HG03442 (cell line): Measurements from ENCODE around the gene RANBP1.

Experiments
- ATAC-seq: cut with Tn5 transposase; IDR thresholded peaks from one replicate; pipeline ENCODE4 v1.9.1; 2021; ENCODE audit warnings: mild to moderate bottlenecking, moderate library complexity; ENCODE audit not compliant: unreplicated experiment

Gene RANBP1

DNA sequence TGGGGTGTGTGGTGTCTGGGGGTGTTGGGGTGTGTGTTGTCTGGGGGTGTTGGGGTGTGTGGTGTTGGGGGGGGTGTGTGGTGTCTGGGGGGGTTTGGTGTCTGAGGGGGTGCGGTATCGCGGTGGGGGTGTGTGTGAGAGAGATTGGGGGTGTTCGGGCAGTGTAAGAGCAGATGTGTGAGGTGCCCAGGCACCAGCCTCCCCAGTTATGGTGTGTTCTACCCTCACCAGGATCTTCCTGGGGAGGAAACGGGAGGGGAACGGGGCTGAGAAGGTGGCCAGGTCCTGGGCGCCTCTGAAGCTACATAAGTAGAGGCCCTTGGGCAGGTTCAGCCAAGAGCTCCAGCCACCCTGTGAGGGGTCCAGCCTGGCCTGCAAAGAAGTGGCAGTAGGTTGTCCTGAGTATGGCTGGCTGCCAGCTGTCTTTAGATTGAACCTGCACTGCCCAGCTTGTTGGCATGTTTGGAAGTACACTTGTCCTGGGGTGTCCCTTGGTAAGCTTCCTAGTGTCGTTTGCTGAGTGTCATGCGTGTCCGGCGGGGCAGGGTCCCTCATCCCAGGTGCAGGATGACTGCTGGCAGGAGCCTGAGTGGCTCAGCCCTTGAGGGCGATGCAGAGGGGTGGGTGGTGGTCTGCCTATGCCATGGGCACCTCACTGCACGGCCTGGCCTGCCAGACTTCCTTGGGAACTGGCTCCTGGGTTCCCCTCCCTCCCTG is 7.6 kb downstream of the RANBP1 start:
- ATAC-seq: no peak

DNA sequence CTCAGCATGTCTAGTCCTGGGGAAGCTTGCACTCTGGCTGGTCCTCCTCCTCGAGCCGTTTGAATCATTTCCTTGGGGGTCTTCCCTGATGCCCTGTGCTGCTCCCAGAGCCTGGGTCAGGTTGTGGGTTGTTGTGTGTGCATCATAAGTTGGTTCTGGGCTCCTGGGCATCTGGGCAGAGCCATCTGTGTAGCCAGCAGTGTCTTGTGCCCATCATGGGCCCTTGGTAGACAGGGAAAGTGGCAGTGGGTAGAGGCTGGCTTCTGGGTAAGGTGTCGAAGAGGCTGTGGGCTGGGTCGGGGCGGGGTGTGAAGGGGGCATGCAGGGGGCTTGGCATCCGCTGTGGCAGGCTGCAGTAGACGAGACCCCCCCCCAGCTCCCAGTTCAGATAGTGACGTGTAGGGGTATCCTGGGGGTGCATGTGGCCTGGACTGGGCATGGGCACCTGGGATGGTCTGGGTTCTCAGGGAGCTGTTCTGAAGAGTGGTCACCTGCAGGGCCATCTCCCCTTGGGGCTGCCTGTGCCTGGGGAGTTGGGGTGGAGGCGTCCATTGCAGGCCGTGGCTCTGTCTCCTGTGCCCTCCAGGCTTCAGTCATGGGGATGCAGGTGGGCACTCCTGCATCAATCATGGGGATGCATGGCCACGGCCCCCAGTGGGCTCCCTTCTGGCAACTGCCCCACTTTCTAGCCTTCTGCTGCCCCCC is 8.3 kb downstream of the RANBP1 start:
- ATAC-seq: no peak

GRCh38 chr22:20125201-20126174 is 9.6 kb downstream of the RANBP1 start:
- no peak for ATAC-seq

GRCh38 chr22:20126284-20127029 is 10.6 kb downstream of the RANBP1 start:
- ATAC-seq: no peak

DNA sequence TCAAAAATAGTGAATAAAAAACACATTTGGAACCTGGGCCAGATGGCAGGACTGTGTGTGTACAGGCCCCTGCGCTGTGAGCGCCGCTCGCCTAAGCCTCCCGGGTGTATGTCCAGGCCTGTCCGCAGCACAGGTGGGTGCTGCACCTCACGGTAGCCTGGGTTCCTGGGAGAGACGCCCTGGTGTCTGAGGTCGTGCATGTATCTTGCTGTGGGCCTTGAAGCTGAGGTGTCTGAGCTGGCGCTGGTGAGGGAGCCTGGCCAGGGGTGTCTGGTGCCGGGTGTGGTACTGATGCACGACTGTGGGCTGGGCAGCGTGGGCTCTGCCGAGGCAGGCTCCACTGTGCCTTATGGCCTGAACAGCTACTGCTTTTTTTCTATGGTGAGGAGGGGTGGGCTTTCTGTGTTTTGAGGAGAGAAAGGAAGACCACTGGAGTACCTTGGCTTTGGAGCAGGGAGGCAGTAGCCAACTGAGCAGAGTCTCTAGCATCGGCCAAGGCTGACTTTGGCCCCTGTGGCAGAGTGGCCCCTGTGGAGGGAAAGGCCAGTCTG is 11.5 kb downstream of the RANBP1 start:
- ATAC-seq: no peak

GRCh38 chr22:20127869-20128618 is 12.1 kb downstream of the RANBP1 start:
- ATAC-seq: no peak

- ATAC-seq: no peak
Observed at GRCh38 chr22:20128619-20128901, 12.7 kb downstream of the RANBP1 start.

GRCh38 chr22:20128902-20129746 is 13.2 kb downstream of the RANBP1 start:
- no peak for ATAC-seq

DNA sequence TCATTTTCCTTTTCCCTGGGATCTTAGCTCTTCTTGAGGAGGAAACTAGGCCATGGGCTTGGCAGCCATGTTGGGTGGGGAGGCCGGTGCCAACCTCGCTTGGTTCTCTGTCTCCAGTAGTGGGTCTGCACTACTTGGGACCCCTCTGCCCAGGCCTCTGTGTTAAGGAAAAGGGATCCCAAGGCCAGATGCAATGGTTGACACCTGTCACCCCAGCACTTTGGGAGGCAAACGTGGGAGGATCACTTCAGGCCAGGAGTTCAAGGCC is 13.8 kb downstream of the RANBP1 start:
- ATAC-seq: no peak

- ATAC-seq: no peak
Observed at GRCh38 chr22:20130319-20130718, 14.4 kb downstream of the RANBP1 start.

- ATAC-seq: peak; percentile 40
Observed at GRCh38 chr22:20130731-20131596, 15.1 kb downstream of the RANBP1 start.

DNA sequence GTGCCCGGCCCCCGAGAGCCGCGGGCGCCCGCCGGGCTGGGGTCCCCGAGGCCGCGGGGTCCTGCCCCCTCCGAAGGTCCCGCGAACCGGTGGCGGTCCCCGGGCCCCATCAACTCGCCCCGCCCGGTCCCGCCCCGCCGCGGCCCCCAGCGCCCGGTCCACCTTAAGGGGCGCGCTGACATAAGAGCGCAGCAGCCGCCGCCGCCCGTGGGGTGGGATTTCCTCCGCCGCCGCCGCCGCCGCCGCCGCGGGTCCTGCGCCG is 15.6 kb downstream of the RANBP1 start, which contains the start of gene ZDHHC8:
ZDHHC8 (plus strand) TSS at position 208 of the 262 bp plus-strand sequence. CDS start 144 bp downstream, outside the sequence.
- ATAC-seq: peak; percentile 42

DNA sequence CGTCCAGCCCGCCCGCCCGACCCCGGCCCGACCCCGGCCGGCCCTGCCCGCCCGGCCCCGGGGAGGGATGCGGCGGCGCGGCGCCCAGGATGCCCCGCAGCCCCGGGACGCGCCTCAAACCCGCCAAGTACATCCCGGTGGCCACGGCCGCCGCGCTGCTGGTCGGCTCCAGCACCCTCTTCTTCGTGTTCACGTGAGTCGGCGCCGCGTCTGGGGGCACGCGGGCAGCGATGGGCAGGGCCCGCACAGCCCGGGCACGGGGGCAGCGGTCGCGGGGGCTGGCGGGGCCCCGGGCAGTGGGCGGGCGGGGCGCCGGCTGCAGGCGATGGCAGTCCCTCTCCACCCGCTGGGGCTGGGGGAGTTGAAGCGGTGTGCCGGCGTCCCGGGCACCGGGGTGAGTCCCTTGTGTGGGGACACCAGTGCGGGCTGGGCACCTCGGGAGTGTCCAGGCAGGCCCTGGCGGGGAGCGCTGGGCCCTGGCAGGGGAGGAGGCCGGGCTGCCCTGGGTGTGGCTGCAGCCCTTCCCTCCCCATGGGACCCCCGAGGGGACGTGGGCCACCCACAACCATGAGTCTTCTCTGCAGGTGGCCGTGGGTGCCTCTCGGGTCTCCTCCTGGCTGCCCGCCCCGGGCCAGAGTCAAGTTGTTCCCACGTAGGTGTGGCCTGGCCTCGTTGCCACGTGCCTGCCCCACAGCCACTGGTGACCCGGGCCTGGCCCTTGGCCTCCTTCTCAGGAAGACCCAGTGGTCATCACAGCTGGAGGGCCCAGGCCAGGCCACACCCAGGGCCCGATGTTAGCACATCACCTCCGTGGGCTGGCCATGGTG is 16.2 kb downstream of the RANBP1 start:
- peak; percentile 11 for ATAC-seq

DNA sequence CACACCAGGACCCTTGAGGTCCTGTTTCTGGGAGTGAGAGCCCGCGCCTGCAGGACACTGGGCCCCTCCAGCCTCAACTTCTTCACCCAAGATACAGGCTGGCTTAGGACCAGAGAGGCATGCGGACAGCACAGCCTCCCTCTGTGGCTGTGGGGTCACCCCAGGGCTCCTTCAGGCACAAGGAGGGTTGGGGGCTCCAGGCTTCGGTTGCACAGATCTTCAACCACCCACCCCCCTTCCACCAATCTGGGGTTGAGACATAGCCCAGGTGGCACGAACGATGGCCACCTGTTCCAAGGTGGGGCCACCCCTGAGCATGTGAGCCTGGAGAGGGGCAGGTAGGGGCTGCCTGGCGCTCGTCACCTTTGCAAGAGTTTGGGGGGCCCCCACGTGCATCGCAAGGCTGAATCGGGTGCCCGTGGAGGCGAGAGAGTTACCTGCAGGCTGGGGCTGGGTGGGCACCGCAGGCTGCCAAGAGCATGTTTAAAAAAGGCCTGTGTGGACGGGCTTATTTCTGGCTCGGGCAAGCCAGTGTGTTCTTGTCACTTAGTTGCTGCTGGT is 16.9 kb downstream of the RANBP1 start:
- ATAC-seq: no peak

DNA sequence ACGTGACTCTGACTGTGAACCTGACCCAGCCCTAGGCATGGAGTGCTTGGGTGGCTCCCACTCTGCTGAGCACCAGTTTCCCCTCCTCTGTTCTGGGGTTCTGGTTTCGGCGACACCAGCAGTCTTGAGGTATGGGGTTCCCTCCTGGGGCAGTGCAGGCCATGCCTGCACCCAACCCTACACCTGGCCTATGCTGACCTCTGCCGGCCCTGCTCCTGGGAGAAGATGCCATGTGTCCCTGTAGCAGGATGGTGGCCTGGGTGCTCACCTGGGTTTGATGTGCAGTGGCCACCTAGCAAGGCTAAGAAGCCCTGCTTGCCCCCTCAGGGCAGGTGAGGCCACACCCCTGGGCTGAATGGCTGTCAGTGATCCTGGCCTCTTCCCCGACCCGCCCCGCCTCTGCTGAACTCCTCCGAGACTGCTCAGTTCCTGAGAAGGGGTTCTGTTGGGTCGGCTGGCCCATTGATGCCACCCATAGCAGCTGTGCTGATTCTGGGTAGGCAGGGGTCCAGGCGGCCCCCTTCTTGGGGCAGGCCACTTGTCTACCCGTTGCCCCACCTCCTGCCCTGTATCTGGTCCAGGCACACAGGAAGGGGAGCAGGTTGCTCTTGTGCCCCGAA is 18.1 kb downstream of the RANBP1 start:
- no peak for ATAC-seq

DNA sequence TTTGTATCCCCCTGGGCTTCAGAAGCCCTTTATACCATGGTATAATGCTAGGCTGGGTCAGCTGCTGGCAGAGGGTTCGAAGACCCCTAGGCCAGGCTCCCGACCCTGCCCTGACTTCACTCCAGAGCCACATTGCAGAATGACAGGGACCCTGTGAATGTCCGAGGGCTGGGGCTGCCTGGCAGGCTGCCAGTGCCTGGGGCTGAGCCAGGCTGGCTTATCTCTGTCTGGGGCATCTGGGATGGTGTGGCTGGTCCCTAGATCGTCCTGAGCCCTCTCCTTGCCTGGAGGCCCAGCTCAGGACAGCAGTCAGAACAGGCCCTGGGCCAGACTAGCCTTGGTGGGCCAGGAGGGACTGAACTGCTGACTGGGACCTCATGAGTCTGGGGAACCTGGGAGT is 19.4 kb downstream of the RANBP1 start:
- ATAC-seq: no peak
